Ectodermal cell (in vitro differentiated cells): ENCODE data around the gene ABRAXAS1.
"Not testable (repeated sequence)": the region's sequence is repeated elsewhere in the genome, so short reads cannot be mapped to it uniquely, and the experiment has no call there.

ENCODE experiments used
- H3K27ac ChIP-seq: 2 replicates; pipeline ENCODE4 v1.7.0; 2013; ENCODE audit warnings: mild to moderate bottlenecking, low read depth, low read length; ENCODE audit not compliant: insufficient read depth, poor library complexity, severe bottlenecking
- H3K27me3 ChIP-seq: 2 replicates; pipeline ENCODE4 v1.7.0; 2013; ENCODE audit warnings: mild to moderate bottlenecking, low read length; ENCODE audit not compliant: insufficient read depth, control insufficient read depth, poor library complexity, severe bottlenecking
- H3K36me3 ChIP-seq: one replicate; pipeline ENCODE4 v1.7.0; 2013; ENCODE audit warnings: low read length; ENCODE audit not compliant: control insufficient read depth, insufficient read depth
- H3K4me1 ChIP-seq: one replicate; pipeline ENCODE4 v1.7.0; 2013; ENCODE audit warnings: low read length; ENCODE audit not compliant: control insufficient read depth, insufficient read depth
- H3K4me3 ChIP-seq: 2 replicates; pipeline ENCODE4 v1.7.0; 2013; ENCODE audit warnings: low read depth, low read length, control low read depth; ENCODE audit not compliant: insufficient read depth
- H3K9me3 ChIP-seq: 2 replicates; pipeline ENCODE4 v1.7.0; 2013; ENCODE audit warnings: mild to moderate bottlenecking, low read length, moderate library complexity; ENCODE audit not compliant: control insufficient read depth
- WGBS, 2 experiments: methylation state at CpG; one replicate each; pipeline ENCODE4 v1.1.7; 2013; ENCODE audit warnings: missing lambda C conversion rate in 2 of 2; 5-methylcytosine and 5-hydroxymethylcytosine counted together

ABRAXAS1 gene

GRCh38 chr4:83498187-83498586, 13.3 kb upstream of the ABRAXAS1 start:
- WGBS, 2 experiments = 100% methylated on average over 1 of the region's 1 CpG
- Histone ChIP-seq H3K4me3 (no peak overlapping the region), H3K4me1 (no peaks in the 10 kb centered on the region), H3K9me3 (no peaks in the 10 kb centered on the region), H3K27me3 (no peaks in the 10 kb centered on the region), H3K27ac (no peak overlapping the region), H3K36me3 (no peaks in the 10 kb centered on the region)

DNA sequence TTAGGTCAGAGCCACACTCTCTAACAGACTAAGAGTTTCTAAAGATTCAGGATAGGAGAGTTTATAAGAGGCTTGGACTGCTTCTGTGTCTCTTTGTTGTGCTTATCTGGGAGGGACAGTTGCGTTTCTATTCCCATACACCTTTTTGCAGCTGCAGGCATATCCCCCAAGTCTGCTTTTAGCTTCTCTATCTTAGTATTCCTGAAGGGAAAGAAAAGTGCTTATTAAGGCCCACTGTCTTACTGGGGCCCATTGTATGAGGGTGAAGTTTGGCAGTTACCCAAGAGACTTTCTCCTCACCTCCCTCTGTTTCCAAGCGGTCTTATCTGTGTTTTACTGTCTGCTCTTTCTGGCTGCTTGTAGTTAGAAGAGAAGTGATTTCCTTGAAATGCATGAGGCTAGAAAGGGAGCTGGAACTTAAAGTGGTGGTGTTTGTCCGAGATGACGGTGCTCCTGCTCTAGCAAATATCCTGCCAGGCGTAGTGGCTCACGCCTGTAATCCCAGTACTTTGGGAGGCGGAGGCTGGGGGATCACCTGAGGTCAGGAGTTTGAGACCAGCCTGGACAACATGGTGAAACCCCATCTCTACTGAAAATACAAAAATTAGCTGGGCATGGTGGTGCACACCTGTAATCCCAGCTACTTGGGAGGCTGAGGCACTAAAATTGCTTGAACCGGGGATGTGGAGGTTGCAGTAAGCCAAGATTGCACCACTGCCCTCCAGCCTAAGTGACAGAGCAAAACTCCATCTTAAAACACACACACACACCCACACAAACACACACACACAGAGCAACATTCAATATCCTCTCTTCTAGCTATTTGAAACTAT, 11.4 kb upstream of the ABRAXAS1 start:
- not testable (repeated sequence) for H3K36me3 ChIP-seq, H3K27ac ChIP-seq, H3K4me3 ChIP-seq, H3K27me3 ChIP-seq, H3K9me3 ChIP-seq, H3K4me1 ChIP-seq
- 87 to 95% methylated on average over 7 to 8 of the region's 8 CpGs for WGBS, 2 experiments

GRCh38 chr4:83490876-83491450, 6.1 kb upstream of the ABRAXAS1 start:
- 27 to 33% methylated on average over 1 of the region's 1 CpG for WGBS, 2 experiments
- Histone ChIP-seq H3K27ac (no peak overlapping the region), H3K4me3 (no peak overlapping the region), H3K36me3 (no peaks in the 10 kb centered on the region), H3K27me3 (no peaks in the 10 kb centered on the region), H3K9me3 (no peaks in the 10 kb centered on the region), H3K4me1 (no peaks in the 10 kb centered on the region)

DNA sequence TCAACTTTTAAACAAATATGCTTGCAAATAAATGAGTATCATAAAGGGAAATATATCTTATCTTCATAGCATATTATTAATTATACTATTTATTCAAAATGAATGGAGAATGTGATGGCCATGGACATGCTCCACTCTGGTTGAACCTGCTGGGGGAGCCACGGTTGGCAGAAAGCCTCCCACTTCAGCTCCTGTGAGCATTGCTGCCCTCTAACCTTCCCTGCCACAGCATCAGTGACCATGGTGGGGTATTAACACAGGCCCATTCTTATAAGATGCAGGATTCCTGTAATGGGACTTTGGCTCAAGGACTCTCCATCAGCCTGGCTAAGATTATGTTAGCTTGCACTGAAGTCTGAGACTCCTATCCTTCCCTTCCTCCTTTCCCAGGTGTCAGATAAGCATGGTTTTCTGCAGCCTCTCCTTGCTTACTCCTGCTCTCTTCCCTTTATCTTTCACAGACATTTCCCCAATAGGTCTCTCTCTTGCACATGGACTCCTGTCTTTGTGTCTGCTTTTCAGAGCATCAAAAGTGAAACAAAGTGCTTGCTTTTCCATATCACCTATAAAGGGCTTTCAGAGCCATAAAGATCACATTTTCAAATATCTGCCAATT, 4.9 kb upstream of the ABRAXAS1 start:
- Histone ChIP-seq H3K4me1 (peaks cover 3% of the 10 kb centered on the region), H3K9me3 (no peaks in the 10 kb centered on the region), H3K27ac (no peak overlapping the region), H3K27me3 (no peaks in the 10 kb centered on the region), H3K4me3 (no peak overlapping the region), H3K36me3 (no peaks in the 10 kb centered on the region)
- 43 to 54% methylated on average over 1 of the region's 1 CpG for WGBS, 2 experiments

GRCh38 chr4:83486457-83487129, 1.7 kb upstream of the ABRAXAS1 start:
- WGBS, 2 experiments = 95 to 99% methylated on average over 3 of the region's 3 CpGs
- no peak overlapping the region for H3K4me3 ChIP-seq
- no peaks in the 10 kb centered on the region for H3K9me3 ChIP-seq
- no peaks in the 10 kb centered on the region for H3K36me3 ChIP-seq
- no peak overlapping the region for H3K27ac ChIP-seq
- peaks cover 4% of the 10 kb centered on the region for H3K27me3 ChIP-seq
- peaks cover 3% of the 10 kb centered on the region for H3K4me1 ChIP-seq

- H3K36me3 ChIP-seq = peaks cover 4% of the 10 kb centered on the region
- H3K9me3 ChIP-seq = no peaks in the 10 kb centered on the region
- no peak overlapping the region for H3K27ac ChIP-seq
- no peaks in the 10 kb centered on the region for H3K27me3 ChIP-seq
- H3K4me1 ChIP-seq = no peaks in the 10 kb centered on the region
- WGBS, 2 experiments = 83 to 100% methylated on average over 2 of the region's 2 CpGs
- H3K4me3 ChIP-seq = no peak overlapping the region
Measured at GRCh38 chr4:83473966-83474365, 10.9 kb downstream of the ABRAXAS1 start.

DNA sequence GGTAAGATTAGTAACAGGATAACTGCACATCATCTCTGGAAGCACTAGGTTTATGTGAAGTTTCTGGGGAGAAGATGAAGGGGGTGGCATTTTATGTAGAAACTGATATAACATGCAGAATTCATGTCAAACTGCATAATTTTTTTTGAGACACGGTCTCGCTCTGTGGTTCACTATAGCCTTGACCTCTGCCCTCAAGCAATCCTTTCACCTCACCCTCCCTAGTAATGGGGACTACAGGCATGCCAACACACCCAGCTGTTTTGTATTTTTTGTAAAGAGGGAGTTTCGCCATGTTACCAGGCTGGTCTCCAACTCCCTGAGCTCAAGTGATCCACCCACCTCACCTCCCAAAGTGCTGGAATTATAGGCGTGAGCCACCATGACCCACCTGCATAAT, 11.5 kb downstream of the ABRAXAS1 start:
- no peaks in the 10 kb centered on the region for H3K4me1 ChIP-seq
- peaks cover 8% of the 10 kb centered on the region for H3K36me3 ChIP-seq
- H3K9me3 ChIP-seq = no peaks in the 10 kb centered on the region
- WGBS, 2 experiments = 83 to 90% methylated on average over 4 of the region's 4 CpGs
- no peaks in the 10 kb centered on the region for H3K27me3 ChIP-seq
- H3K4me3 ChIP-seq = no peak overlapping the region
- no peak overlapping the region for H3K27ac ChIP-seq

DNA sequence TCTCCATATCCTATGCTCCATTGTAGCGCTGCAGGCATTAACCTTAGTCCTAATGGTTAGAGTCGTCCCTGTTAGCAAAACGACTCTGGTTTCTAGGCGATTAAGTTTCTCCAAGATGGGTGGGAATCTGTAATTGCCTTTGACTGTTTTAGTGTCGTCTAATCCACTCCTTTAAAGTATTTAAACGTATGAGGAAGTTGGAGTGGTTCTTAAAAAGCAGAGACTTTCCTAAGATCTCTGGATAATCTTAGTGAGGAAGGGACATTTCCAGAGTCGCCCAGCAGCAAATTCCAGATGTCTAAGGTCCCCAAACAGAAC, 28.8 kb downstream of the ABRAXAS1 start:
- H3K36me3 ChIP-seq = peaks cover 11% of the 10 kb centered on the region
- H3K9me3 ChIP-seq = no peaks in the 10 kb centered on the region
- no peaks in the 10 kb centered on the region for H3K4me1 ChIP-seq
- peak overlapping the region; percentile 28 for H3K27ac ChIP-seq
- WGBS, 2 experiments = 0 to 3% methylated on average over 7 of the region's 7 CpGs
- H3K27me3 ChIP-seq = no peaks in the 10 kb centered on the region
- peak overlapping the region; percentile 94 for H3K4me3 ChIP-seq

DNA sequence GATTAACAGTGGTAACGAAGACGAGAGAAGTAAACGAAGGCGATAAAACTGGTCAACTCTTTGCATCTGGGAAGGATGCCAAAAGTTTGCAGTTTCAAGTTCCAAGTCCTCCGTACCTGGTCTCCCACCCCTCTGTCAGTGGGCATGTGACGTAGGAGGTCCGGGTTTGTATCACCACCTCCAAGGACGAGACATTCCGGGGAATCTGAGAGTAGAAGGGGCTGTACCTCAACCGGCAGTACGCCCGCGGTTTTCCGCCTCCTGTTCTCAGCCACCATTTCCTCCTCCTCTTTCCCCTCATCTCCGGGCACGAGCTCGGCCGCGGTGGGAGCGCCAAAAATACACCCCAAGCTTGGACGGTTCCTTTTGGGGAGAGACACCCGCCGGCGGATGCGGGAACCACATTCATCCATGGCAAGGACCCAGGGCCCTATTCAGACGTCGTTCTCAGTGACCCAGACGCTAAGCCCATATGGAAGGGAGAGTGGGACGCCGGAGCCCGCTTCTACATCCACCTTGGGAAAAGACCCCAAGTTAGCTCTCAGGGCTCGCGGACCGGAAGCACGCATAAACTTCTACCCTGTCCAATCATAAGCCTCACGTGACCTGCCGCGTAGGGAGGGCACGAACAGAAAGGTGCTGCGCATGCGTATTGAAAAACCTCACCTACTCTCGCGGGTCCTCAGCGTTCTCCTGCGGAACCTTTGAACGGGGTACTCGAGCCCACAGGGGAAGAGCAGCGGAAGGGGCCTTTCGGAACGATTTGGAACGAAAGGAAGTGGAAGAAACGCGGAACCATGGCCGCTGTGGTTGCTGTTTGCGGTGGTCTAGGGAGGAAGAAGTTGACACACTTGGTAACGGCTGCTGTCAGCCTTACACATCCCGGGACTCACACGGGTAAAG, 29.4 kb downstream of the ABRAXAS1 start, which contains the start of the genes HELQ and MRPS18C:
HELQ (minus strand) TSS at position 543 of the 903 bp plus-strand sequence; CDS start at position 413, 130 bp downstream.
MRPS18C (plus strand) TSS at position 778 of the 903 bp plus-strand sequence; CDS start at position 798, 20 bp downstream.
- no peaks in the 10 kb centered on the region for H3K4me1 ChIP-seq
- no peaks in the 10 kb centered on the region for H3K27me3 ChIP-seq
- 0% methylated on average over 58 of the region's 58 CpGs for WGBS, 2 experiments
- H3K4me3 ChIP-seq = peak within 1 kb of the TSS; percentile 94
- H3K9me3 ChIP-seq = no peaks in the 10 kb centered on the region
- peak within 1 kb of the TSS; percentile 83 for H3K27ac ChIP-seq
- H3K36me3 ChIP-seq = peaks cover 7% of the 10 kb centered on the region
